ENCODE measurements around the gene MINDY4B. TPM values are rescaled to one million over a fixed set of nuclear protein-coding genes. Genes with fewer than 3 reads are reported as not detected.
"Not testable (repeated sequence)": the region's sequence is repeated elsewhere in the genome, so short reads cannot be mapped to it uniquely, and the experiment has no call there.

The MINDY4B gene
- total and polyA plus RNA-seq, 4 donors: not detected

DNA sequence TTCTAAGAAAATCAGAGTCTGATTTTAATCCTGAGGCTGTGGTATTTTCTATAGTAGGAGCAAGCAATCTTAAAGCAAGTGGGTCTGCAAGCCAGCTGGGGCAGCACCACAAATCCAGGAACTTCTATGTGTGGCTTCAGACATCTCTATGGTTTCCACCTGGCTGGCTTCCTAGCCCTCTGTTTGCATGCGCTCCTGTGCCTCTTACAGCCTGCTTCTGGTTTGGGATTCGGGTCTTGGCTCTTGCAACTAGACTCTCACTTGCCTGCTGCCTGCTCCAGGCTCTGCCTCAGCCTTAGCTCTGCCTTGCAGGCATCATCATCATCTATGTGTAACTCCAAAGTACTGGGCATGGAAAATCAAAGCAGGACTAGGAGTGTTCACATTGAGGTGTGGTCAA is 43.4 kb downstream of the MINDY4B start:
- peaks cover 0 to 5% (median 0%) of the 10 kb centered on the region in 4 donors for H3K4me1 ChIP-seq (ENCODE audit: control insufficient read depth in 4 of 4, insufficient read depth in 4 of 4, low read length in 3 of 4)
- no peaks in the 10 kb centered on the region for H3K9me3 ChIP-seq (ENCODE audit: control insufficient read depth in 4 of 4, low read length in 3 of 4)
- no peak overlapping the region for H3K27ac ChIP-seq (ENCODE audit: low read depth in 1 of 2, low read length in 2 of 2)
- H3K27me3 ChIP-seq (ENCODE audit: control insufficient read depth in 4 of 4, insufficient read depth in 4 of 4, low read length in 3 of 4): no peaks in the 10 kb centered on the region
- H3K9ac ChIP-seq (ENCODE audit: low read depth in 1 of 2, low read length in 2 of 2): no peak overlapping the region
- no peak for DNase-seq (ENCODE audit: low spot score)
- WGBS: 85% methylated on average over 2 of the region's 2 CpGs
- TF ChIP-seq ZBTB33 (IDR thresholded peaks at IDR 0.05): no peak
- H3K4me3 ChIP-seq (ENCODE audit: low read depth in 1 of 3, low read length in 3 of 3): no peak overlapping the region
- no peaks in the 10 kb centered on the region for H3K36me3 ChIP-seq (ENCODE audit: control insufficient read depth in 4 of 4, insufficient read depth in 3 of 4, low read depth in 1 of 4, low read length in 3 of 4)

GRCh38 chr3:150857936-150858335 is 47.3 kb downstream of the MINDY4B start:
- H3K4me3 ChIP-seq (ENCODE audit: low read depth in 1 of 3, low read length in 3 of 3); H3K27ac ChIP-seq (ENCODE audit: low read depth in 1 of 2, low read length in 2 of 2); H3K36me3 ChIP-seq (ENCODE audit: control insufficient read depth in 4 of 4, insufficient read depth in 3 of 4, low read depth in 1 of 4, low read length in 3 of 4); DNase-seq (ENCODE audit: low spot score); H3K9ac ChIP-seq (ENCODE audit: low read depth in 1 of 2, low read length in 2 of 2); H3K9me3 ChIP-seq (ENCODE audit: control insufficient read depth in 4 of 4, low read length in 3 of 4); H3K27me3 ChIP-seq (ENCODE audit: control insufficient read depth in 4 of 4, insufficient read depth in 4 of 4, low read length in 3 of 4); H3K4me1 ChIP-seq (ENCODE audit: control insufficient read depth in 4 of 4, insufficient read depth in 4 of 4, low read length in 3 of 4): not testable (repeated sequence)
- WGBS: 97% methylated on average over 8 of the region's 8 CpGs

DNA sequence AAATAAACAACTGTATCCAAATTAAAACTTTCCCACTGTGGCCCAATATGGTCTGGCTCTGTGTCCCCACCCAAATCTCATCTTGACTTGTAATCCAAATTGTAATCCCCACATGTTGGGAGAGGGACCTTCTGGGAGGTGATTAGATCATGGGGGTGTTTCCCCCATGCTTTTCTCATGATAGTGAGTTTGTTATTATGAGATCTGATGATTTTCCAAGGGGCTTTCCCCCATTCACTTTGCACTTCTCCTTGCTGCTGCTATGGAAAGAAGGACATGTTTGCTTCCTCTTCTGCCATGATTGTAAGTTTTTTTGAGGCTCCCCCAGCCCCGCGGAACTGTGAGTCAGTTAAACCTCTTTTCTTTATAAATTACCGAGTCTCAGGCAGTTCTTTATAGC is 55.0 kb downstream of the MINDY4B start:
- Histone ChIP-seq H3K4me1 (ENCODE audit: control insufficient read depth in 4 of 4, insufficient read depth in 4 of 4, low read length in 3 of 4) (no peaks in the 10 kb centered on the region), H3K9me3 (ENCODE audit: control insufficient read depth in 4 of 4, low read length in 3 of 4) (peaks cover 0 to 4% (median 0%) of the 10 kb centered on the region in 4 donors), H3K4me3 (ENCODE audit: low read depth in 1 of 3, low read length in 3 of 3) (no peak overlapping the region), H3K27me3 (ENCODE audit: control insufficient read depth in 4 of 4, insufficient read depth in 4 of 4, low read length in 3 of 4) (no peaks in the 10 kb centered on the region), H3K36me3 (ENCODE audit: control insufficient read depth in 4 of 4, insufficient read depth in 3 of 4, low read depth in 1 of 4, low read length in 3 of 4) (no peaks in the 10 kb centered on the region), H3K27ac (ENCODE audit: low read depth in 1 of 2, low read length in 2 of 2) (no peak overlapping the region), H3K9ac (ENCODE audit: low read depth in 1 of 2, low read length in 2 of 2) (no peak overlapping the region)
- no peak for DNase-seq (ENCODE audit: low spot score)
- whole genome bisulfite sequencing: 92% methylated on average over 3 of the region's 3 CpGs
- TF ChIP-seq, protein P1, sequence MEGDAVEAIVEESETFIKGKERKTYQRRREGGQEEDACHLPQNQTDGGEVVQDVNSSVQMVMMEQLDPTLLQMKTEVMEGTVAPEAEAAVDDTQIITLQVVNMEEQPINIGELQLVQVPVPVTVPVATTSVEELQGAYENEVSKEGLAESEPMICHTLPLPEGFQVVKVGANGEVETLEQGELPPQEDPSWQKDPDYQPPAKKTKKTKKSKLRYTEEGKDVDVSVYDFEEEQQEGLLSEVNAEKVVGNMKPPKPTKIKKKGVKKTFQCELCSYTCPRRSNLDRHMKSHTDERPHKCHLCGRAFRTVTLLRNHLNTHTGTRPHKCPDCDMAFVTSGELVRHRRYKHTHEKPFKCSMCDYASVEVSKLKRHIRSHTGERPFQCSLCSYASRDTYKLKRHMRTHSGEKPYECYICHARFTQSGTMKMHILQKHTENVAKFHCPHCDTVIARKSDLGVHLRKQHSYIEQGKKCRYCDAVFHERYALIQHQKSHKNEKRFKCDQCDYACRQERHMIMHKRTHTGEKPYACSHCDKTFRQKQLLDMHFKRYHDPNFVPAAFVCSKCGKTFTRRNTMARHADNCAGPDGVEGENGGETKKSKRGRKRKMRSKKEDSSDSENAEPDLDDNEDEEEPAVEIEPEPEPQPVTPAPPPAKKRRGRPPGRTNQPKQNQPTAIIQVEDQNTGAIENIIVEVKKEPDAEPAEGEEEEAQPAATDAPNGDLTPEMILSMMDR (IDR thresholded peaks at IDR 0.05; ENCODE audit: low read depth, low read length, missing input control): no peak
- TF ChIP-seq JUND (IDR thresholded peaks at IDR 0.05) (no peak), HNF4G (IDR thresholded peaks at IDR 0.05) (no peak), FOXA2 (IDR thresholded peaks at IDR 0.05) (no peak), EGR1 (IDR thresholded peaks at IDR 0.05; ENCODE audit: low read depth in 2 of 2) (no peak), NR2F2 (IDR thresholded peaks at IDR 0.05) (no peak)
- TF ChIP-seq, protein P2, sequence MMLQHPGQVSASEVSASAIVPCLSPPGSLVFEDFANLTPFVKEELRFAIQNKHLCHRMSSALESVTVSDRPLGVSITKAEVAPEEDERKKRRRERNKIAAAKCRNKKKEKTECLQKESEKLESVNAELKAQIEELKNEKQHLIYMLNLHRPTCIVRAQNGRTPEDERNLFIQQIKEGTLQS (IDR thresholded peaks at IDR 0.05): no peak

DNA sequence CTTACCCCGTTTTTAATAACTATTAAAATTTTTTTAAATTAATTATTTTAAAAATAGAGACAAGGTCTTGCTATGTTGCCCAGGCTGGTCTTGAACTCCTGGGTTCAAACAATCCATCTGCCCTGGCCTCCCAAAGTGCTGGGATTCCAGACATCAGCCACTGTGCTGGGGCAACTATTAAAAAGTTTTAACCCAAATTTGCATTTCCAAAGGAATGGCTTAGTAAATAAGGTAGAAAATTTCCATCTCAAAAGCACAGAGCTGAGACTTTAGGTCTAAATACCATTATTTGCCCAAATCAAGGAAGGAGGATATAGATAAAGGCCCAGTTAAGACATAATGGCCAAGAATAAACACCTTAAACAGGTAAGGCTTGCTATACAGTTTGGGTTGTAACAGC is 56.4 kb downstream of the MINDY4B start:
- TF ChIP-seq GABPA (IDR thresholded peaks at IDR 0.05 in 1 of 2, conservative IDR thresholded peaks at IDR 0.05 in 1 of 2) (no peak), SP1 (IDR thresholded peaks at IDR 0.05) (no peak), EGR1 (IDR thresholded peaks at IDR 0.05; ENCODE audit: low read depth in 2 of 2) (no peak), YY1 (IDR thresholded peaks at IDR 0.05) (no peak), HNF4G (IDR thresholded peaks at IDR 0.05) (no peak), HNF4A (conservative IDR thresholded peaks at IDR 0.05) (no peak), TAF1 (conservative IDR thresholded peaks at IDR 0.05) (no peak), FOXA1 (IDR thresholded peaks at IDR 0.05) (no peak), NR2F2 (IDR thresholded peaks at IDR 0.05) (no peak)
- TF ChIP-seq, protein P3, sequence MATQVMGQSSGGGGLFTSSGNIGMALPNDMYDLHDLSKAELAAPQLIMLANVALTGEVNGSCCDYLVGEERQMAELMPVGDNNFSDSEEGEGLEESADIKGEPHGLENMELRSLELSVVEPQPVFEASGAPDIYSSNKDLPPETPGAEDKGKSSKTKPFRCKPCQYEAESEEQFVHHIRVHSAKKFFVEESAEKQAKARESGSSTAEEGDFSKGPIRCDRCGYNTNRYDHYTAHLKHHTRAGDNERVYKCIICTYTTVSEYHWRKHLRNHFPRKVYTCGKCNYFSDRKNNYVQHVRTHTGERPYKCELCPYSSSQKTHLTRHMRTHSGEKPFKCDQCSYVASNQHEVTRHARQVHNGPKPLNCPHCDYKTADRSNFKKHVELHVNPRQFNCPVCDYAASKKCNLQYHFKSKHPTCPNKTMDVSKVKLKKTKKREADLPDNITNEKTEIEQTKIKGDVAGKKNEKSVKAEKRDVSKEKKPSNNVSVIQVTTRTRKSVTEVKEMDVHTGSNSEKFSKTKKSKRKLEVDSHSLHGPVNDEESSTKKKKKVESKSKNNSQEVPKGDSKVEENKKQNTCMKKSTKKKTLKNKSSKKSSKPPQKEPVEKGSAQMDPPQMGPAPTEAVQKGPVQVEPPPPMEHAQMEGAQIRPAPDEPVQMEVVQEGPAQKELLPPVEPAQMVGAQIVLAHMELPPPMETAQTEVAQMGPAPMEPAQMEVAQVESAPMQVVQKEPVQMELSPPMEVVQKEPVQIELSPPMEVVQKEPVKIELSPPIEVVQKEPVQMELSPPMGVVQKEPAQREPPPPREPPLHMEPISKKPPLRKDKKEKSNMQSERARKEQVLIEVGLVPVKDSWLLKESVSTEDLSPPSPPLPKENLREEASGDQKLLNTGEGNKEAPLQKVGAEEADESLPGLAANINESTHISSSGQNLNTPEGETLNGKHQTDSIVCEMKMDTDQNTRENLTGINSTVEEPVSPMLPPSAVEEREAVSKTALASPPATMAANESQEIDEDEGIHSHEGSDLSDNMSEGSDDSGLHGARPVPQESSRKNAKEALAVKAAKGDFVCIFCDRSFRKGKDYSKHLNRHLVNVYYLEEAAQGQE (IDR thresholded peaks at IDR 0.05): no peak
- H3K9me3 ChIP-seq (ENCODE audit: control insufficient read depth in 4 of 4, low read length in 3 of 4): peaks cover 0 to 4% (median 0%) of the 10 kb centered on the region in 4 donors
- WGBS: 59% methylated on average over 1 of the region's 1 CpG
- H3K36me3 ChIP-seq (ENCODE audit: control insufficient read depth in 4 of 4, insufficient read depth in 3 of 4, low read depth in 1 of 4, low read length in 3 of 4): no peaks in the 10 kb centered on the region
- H3K4me3 ChIP-seq (ENCODE audit: low read depth in 1 of 3, low read length in 3 of 3): no peak overlapping the region
- H3K27me3 ChIP-seq (ENCODE audit: control insufficient read depth in 4 of 4, insufficient read depth in 4 of 4, low read length in 3 of 4): no peaks in the 10 kb centered on the region
- no peak overlapping the region for H3K9ac ChIP-seq (ENCODE audit: low read depth in 1 of 2, low read length in 2 of 2)
- H3K4me1 ChIP-seq (ENCODE audit: control insufficient read depth in 4 of 4, insufficient read depth in 4 of 4, low read length in 3 of 4): no peaks in the 10 kb centered on the region
- no peak for DNase-seq (ENCODE audit: low spot score)
- H3K27ac ChIP-seq (ENCODE audit: low read depth in 1 of 2, low read length in 2 of 2): no peak overlapping the region
